GM21717 (cell line): ENCODE measurements around the gene ALOX15B.
A peak's percentile ranks its signal among the peaks of the same experiment; 100 is the strongest.
"Not testable (repeated sequence)": the region's sequence is repeated elsewhere in the genome, so short reads cannot be mapped to it uniquely, and the experiment has no call there.

Source experiments
- ATAC-seq: cut with Tn5 transposase; IDR thresholded peaks from one replicate; pipeline ENCODE4 v1.9.1; 2021; ENCODE audit warnings: mild to moderate bottlenecking, moderate library complexity; ENCODE audit not compliant: unreplicated experiment

Gene ALOX15B

GRCh38 chr17:8077939-8078338 is 39.1 kb downstream of the ALOX15B start:
- not testable (repeated sequence) for ATAC-seq

- peak; percentile 58 for ATAC-seq
These were observed 40.7 kb downstream of the ALOX15B start for GRCh38 chr17:8079291-8080207.

DNA sequence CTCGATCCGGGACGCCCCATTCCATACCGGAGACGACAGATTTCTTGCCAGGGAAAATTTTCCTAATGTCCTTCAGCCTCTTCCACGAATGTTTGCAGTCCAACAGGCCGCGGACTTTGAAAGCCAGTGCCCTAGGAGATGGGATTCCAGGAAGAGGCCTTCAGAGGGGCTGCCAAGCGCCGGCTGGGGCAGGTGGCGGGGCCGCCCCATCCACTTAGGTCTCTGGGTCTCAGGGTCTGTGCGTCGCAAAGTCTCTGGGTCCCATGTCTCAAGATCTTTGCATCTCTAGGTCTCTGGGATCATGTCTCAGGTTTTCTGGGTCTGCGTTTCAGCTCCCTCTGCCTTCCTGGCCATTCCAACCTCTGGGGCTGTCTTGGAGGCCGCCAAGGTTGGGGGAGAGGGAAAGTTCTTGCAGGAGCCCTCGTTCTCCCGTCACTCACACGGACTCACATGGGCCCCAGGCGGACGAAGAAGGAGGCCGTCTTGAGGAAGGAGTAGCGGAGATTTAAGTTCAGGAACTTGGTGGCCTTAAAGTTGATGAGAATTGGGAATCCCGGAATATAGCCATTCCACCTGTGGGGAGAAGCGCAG is 41.4 kb downstream of the ALOX15B start:
- no peak for ATAC-seq

GRCh38 chr17:8080799-8081219 is 42.0 kb downstream of the ALOX15B start:
- ATAC-seq: no peak

- ATAC-seq: no peak
These were observed 43.0 kb downstream of the ALOX15B start for GRCh38 chr17:8081876-8082275.

DNA sequence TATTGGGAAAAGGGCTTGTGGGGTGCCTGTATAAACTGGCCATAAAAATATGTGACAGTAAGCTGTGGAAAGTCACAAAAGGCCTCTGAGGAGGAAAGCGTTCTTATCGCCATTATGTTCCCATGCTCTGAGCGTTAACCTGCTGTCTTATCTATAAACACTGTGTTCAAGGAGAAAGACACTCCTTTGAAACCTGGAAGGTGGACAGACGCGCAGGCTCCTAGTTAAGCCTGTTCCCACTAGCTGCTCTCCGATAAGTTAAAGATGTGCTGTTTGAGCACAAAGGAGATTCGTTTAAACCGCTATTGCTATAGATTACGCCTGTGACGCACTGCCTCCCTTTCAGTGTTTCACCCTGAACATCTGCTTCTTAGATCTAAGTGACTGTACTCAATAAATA is 43.4 kb downstream of the ALOX15B start:
- ATAC-seq: no peak

GRCh38 chr17:8084250-8084649 is 45.4 kb downstream of the ALOX15B start:
- ATAC-seq: no peak

DNA sequence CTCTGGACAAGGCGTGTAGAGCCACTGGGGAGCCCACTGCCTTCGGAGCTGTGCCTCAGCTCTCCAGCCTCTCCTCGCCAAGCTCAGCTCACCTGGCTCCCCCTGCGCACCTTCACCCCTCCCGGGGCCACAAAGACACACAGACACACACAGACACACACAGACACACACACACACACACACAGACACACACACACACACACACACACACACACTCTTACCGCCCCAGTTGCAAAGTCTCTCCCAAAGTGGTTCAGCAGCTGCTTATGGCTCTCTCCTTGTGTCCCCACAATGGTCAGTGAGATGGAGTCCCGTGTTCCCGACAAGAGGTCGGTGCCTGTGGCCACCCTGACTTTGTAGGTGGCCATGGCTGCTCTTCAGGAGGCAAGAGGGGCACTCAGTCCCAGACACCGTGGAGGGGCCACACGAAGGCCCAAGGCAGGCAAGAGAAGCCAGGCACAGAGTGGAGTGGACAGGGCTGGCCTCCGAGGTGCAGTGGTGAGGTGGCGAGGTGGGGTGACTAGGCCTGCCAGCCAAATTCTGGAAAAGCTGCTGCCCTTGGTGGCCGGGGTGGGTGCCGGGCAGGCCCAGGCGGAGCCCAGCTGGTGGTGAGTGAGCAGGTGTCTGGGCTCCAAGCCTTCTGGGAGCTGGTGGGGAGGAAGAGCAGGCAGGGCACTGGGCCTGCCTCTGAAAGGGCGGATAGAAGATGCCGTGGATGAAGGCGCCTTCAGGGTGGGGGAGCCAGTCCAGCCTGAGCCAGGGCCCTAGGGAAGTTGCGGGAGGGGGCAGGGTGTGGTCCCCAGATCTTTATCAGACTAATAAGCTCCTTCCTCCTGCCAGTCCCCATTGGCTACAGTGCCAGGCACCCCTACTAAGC is 48.5 kb downstream of the ALOX15B start, which contains the start of gene ALOX12B:
Gene ALOX12B (minus strand): TSS at position 642 of the 877 bp plus-strand sequence. CDS start 274 bp downstream, at position 368.
- ATAC-seq: no peak

GRCh38 chr17:8087952-8088230 is 49.0 kb downstream of the ALOX15B start:
- no peak for ATAC-seq

GRCh38 chr17:8089728-8090127 is 50.9 kb downstream of the ALOX15B start:
- no peak for ATAC-seq

- no peak for ATAC-seq
These were observed 52.3 kb downstream of the ALOX15B start for GRCh38 chr17:8091033-8091687.

GRCh38 chr17:8095361-8095760 is 56.5 kb downstream of the ALOX15B start:
- no peak for ATAC-seq

GRCh38 chr17:8096541-8096940 is 57.7 kb downstream of the ALOX15B start:
- ATAC-seq: no peak
